H1 (cell line): ENCODE results near the gene ZNF407. TPM values are rescaled to one million over a fixed set of nuclear protein-coding genes. Genes with fewer than 3 reads are reported as not detected.

Experiments used
- CTCF ChIA-PET: fragments of 300-600 bp; sonication (Branson Sonifier 250); formaldehyde crosslinking; loops from one replicate; lab custom pipeline; 2021; ENCODE audit not compliant: partially characterized antibody; lab: Charles Lee
- POLR2A ChIA-PET: fragments of 300-600 bp; sonication (Branson Sonifier 250); formaldehyde crosslinking; loops from one replicate; lab custom pipeline; 2021; ENCODE audit warnings: inconsistent platforms; ENCODE audit not compliant: partially characterized antibody; lab: Charles Lee
- DNase-seq, 2 experiments: peaks; one replicate each; pipeline versions ENCODE4 v3.0.0 to v3.0.0-alpha.2; 2010 to 2022; ENCODE audit warnings: low spot score in 2 of 2, low read depth in 1 of 2, mixed read lengths in 1 of 2
- FAIRE-seq: peaks from 2 replicates; lab custom pipeline; 2011; peaks lifted over from hg19 to GRCh38; lab: Jason Lieb, UNC
- H2AFZ ChIP-seq: 2 replicates; pipeline ENCODE4 v1.8.1; 2012; ENCODE audit warnings: low read length, inconsistent platforms
- H2AK5ac ChIP-seq: 2 replicates; pipeline ENCODE4 v1.6.1; 2013; ENCODE audit warnings: low read depth, low read length
- H2BK120ac ChIP-seq: replicated peaks from 2 replicates; pipeline ENCODE3; 2013; ENCODE audit warnings: low read depth, low read length, inconsistent platforms
- H2BK12ac ChIP-seq: 2 replicates; pipeline ENCODE4 v1.6.1; 2013; ENCODE audit warnings: low read depth, low read length
- H2BK15ac ChIP-seq: 2 replicates; pipeline ENCODE4 v1.6.1; 2013; ENCODE audit warnings: low read length
- H2BK20ac ChIP-seq: 2 replicates; pipeline ENCODE4 v1.6.1; 2013; ENCODE audit warnings: low read length
- H2BK5ac ChIP-seq: 2 replicates; pipeline ENCODE4 v1.6.1; 2013; ENCODE audit warnings: low read depth, low read length
- H3K14ac ChIP-seq: 2 replicates; pipeline ENCODE4 v1.6.1; 2013; ENCODE audit warnings: inconsistent platforms; ENCODE audit not compliant: insufficient read length
- H3K18ac ChIP-seq: 2 replicates; pipeline ENCODE4 v1.6.1; 2013; ENCODE audit warnings: low read length; ENCODE audit errors: extremely low read depth
- H3K23ac ChIP-seq: 2 replicates; pipeline ENCODE4 v1.6.1; 2013; ENCODE audit warnings: inconsistent platforms; ENCODE audit not compliant: insufficient read length
- H3K23me2 ChIP-seq: 2 replicates; pipeline ENCODE4 v1.6.1; 2013; ENCODE audit warnings: low read depth, low read length
- H3K27ac ChIP-seq: 2 replicates; pipeline ENCODE4 v1.6.1; 2011; ENCODE audit warnings: low read depth, low read length, inconsistent platforms
- H3K27me3 ChIP-seq, 4 experiments: replicated peaks in 1 of 4; 1 replicate in 1 of 4; 2 replicates in 3 of 4; pipeline versions ENCODE4 v1.6.1 to v1.8.1; 2011 to 2013; ENCODE audit warnings: low read length in 3 of 4, mild to moderate bottlenecking in 3 of 4, inconsistent platforms in 2 of 4, mixed read lengths in 2 of 4, moderate library complexity in 1 of 4; ENCODE audit not compliant: control insufficient read depth in 3 of 4, insufficient read depth in 3 of 4; ENCODE audit errors: extremely low read depth in 1 of 4
- H3K36me3 ChIP-seq, 4 experiments: 2 replicates each; pipeline versions ENCODE4 v1.6.1 to v1.8.1; 2011 to 2013; ENCODE audit warnings: mild to moderate bottlenecking in 4 of 4, low read length in 3 of 4, moderate library complexity in 2 of 4, control low read depth in 1 of 4, inconsistent platforms in 1 of 4; ENCODE audit not compliant: insufficient read depth in 4 of 4, control insufficient read depth in 2 of 4
- H3K4ac ChIP-seq: replicated peaks from 2 replicates; pipeline ENCODE3; 2013; ENCODE audit warnings: low read length, low read depth, mixed read lengths, inconsistent platforms; ENCODE audit not compliant: insufficient read length
- H3K4me1 ChIP-seq, 4 experiments: replicated peaks in 1 of 4; 1 replicate in 1 of 4; 2 replicates in 3 of 4; pipeline versions ENCODE4 v1.6.1 to v1.8.1; 2011 to 2013; ENCODE audit warnings: low read length in 3 of 4, inconsistent platforms in 2 of 4, mixed read lengths in 1 of 4; ENCODE audit not compliant: insufficient read depth in 4 of 4, control insufficient read depth in 3 of 4
- H3K4me2 ChIP-seq, 2 experiments: 2 replicates each; pipeline versions ENCODE4 v1.6.1 to v1.8.1; 2011 to 2013; ENCODE audit warnings: low read depth in 2 of 2, low read length in 2 of 2, control low read depth in 1 of 2, inconsistent platforms in 1 of 2, mild to moderate bottlenecking in 1 of 2; ENCODE audit not compliant: insufficient read depth in 1 of 2
- H3K4me3 ChIP-seq, 4 experiments: fragments of 200-600, 300-600 bp in 1 of 4; sonication (generic), shearing (Covaris generic), sonication (Bioruptor Twin) in 1 of 4; 2 replicates each; pipeline versions ENCODE4 v1.5.1 to v1.8.1; 2011 to 2016; ENCODE audit warnings: low read length in 4 of 4, low read depth in 3 of 4, control low read depth in 2 of 4, inconsistent platforms in 2 of 4, mild to moderate bottlenecking in 2 of 4, mixed read lengths in 1 of 4, moderate library complexity in 1 of 4; ENCODE audit not compliant: insufficient read depth in 2 of 4; ENCODE audit errors: extremely low read depth in 1 of 4
- H3K56ac ChIP-seq: replicated peaks from 2 replicates; pipeline ENCODE3; 2013; ENCODE audit warnings: low read depth, mild to moderate bottlenecking, mixed read lengths, low read length, inconsistent platforms; ENCODE audit not compliant: insufficient read length
- H3K79me1 ChIP-seq: 2 replicates; pipeline ENCODE4 v1.6.1; 2013; ENCODE audit warnings: low read depth, low read length, control low read depth
- H3K79me2 ChIP-seq, 2 experiments: 2 replicates each; pipeline versions ENCODE4 v1.6.1 to v1.8.1; 2012 to 2013; ENCODE audit warnings: low read length in 2 of 2, mild to moderate bottlenecking in 2 of 2, inconsistent platforms in 1 of 2; ENCODE audit not compliant: insufficient read depth in 2 of 2, control insufficient read depth in 1 of 2
- H3K9ac ChIP-seq, 4 experiments: replicated peaks in 1 of 4; 1 replicate in 1 of 4; 2 replicates in 3 of 4; pipeline versions ENCODE4 v1.6.1 to v1.8.1; 2011 to 2013; ENCODE audit warnings: low read depth in 3 of 4, low read length in 3 of 4, control low read depth in 2 of 4, mild to moderate bottlenecking in 2 of 4, moderate library complexity in 2 of 4, inconsistent platforms in 1 of 4; ENCODE audit errors: extremely low read depth in 1 of 4
- H3K9me3 ChIP-seq, 2 experiments: 2 replicates each; pipeline versions ENCODE4 v1.6.1 to v1.8.1; 2012 to 2013; ENCODE audit warnings: mild to moderate bottlenecking in 2 of 2, moderate library complexity in 2 of 2, control low read depth in 1 of 2, inconsistent platforms in 1 of 2, low read depth in 1 of 2, low read length in 1 of 2, mixed read lengths in 1 of 2; ENCODE audit not compliant: insufficient read depth in 2 of 2
- H4K20me1 ChIP-seq, 2 experiments: replicated peaks in 1 of 2; 2 replicates each; pipeline versions ENCODE3 to v1.8.1; 2011 to 2013; ENCODE audit warnings: inconsistent platforms in 2 of 2, low read length in 2 of 2, mild to moderate bottlenecking in 1 of 2; ENCODE audit not compliant: insufficient read depth in 2 of 2, control insufficient read depth in 1 of 2
- H4K5ac ChIP-seq: 2 replicates; pipeline ENCODE4 v1.6.1; 2013; ENCODE audit warnings: low read length, low read depth, mixed read lengths, inconsistent platforms; ENCODE audit not compliant: insufficient read length
- H4K8ac ChIP-seq: 2 replicates; pipeline ENCODE4 v1.8.0; 2013; ENCODE audit warnings: mild to moderate bottlenecking, moderate library complexity, low read length, inconsistent platforms; ENCODE audit not compliant: insufficient read depth; ENCODE audit errors: extremely low read depth
- H4K91ac ChIP-seq: replicated peaks from 2 replicates; pipeline ENCODE3; 2013; ENCODE audit warnings: low read length, mixed read lengths, inconsistent platforms; ENCODE audit not compliant: insufficient read length
- BCL11A ChIP-seq, 2 experiments: IDR thresholded peaks; one replicate each; pipeline ENCODE4 v1.6.1; 2011; ENCODE audit warnings: low read depth in 2 of 2, low read length in 2 of 2, mild to moderate bottlenecking in 2 of 2
- CBX8 ChIP-seq: fragments of 300-800, 300-1000 bp; sonication (generic); IDR thresholded peaks from 2 replicates; pipeline ENCODE4 v1.7.1; 2016; ENCODE audit warnings: low read depth, low read length, borderline replicate concordance
- CREB1 ChIP-seq: IDR thresholded peaks from 2 replicates; pipeline ENCODE4 v1.6.1; 2012; ENCODE audit warnings: inconsistent platforms
- GTF2F1 ChIP-seq: IDR thresholded peaks from 2 replicates; pipeline ENCODE4 v1.6.1; 2012; ENCODE audit warnings: low read depth, low read length, improper control_type of control experiment, borderline replicate concordance
- KDM1A ChIP-seq: fragments of 200-600, 300-600 bp; sonication (generic); IDR thresholded peaks from 2 replicates; pipeline ENCODE4 v1.7.1; 2016; ENCODE audit warnings: mild to moderate bottlenecking, low read length, borderline replicate concordance
- KDM4A ChIP-seq: IDR thresholded peaks from one replicate; pipeline ENCODE4 v1.7.1; 2012; ENCODE audit warnings: low read depth, mild to moderate bottlenecking, moderate library complexity, low read length, inconsistent platforms; ENCODE audit not compliant: severe bottlenecking
- PHF8 ChIP-seq: fragments of 200-600 bp; sonication (generic); conservative IDR thresholded peaks from 2 replicates; pipeline ENCODE4 v1.7.1; 2012; ENCODE audit warnings: low read depth, mild to moderate bottlenecking, inconsistent platforms, low read length, moderate library complexity
- POLR2A ChIP-seq, 2 experiments: IDR thresholded peaks; 1 replicate in 1 of 2; 2 replicates in 1 of 2; pipeline ENCODE4 v1.6.1; 2011; ENCODE audit warnings: low read depth in 2 of 2, low read length in 2 of 2, mild to moderate bottlenecking in 2 of 2; ENCODE audit errors: control extremely low read depth in 1 of 2
- POLR2AphosphoS5 ChIP-seq: IDR thresholded peaks from 2 replicates; pipeline ENCODE4 v1.6.1; 2011; ENCODE audit warnings: low read depth, low read length
- RAD21 ChIP-seq, 2 experiments: IDR thresholded peaks in 1 of 2; conservative IDR thresholded peaks in 1 of 2; 2 replicates each; pipeline ENCODE4 v1.6.1; 2011; ENCODE audit warnings: low read depth in 2 of 2, low read length in 2 of 2, improper control_type of control experiment in 1 of 2, inconsistent platforms in 1 of 2, mild to moderate bottlenecking in 1 of 2, moderate library complexity in 1 of 2
- RXRA ChIP-seq: IDR thresholded peaks from 2 replicates; pipeline ENCODE4 v1.6.1; 2011; ENCODE audit warnings: low read depth, mild to moderate bottlenecking, low read length, moderate library complexity; ENCODE audit not compliant: insufficient read depth
- SP4 ChIP-seq: IDR thresholded peaks from 2 replicates; pipeline ENCODE4 v1.6.1; 2012; ENCODE audit warnings: low read length, inconsistent platforms
- WGBS, 2 experiments: shearing (Covaris generic) in 1 of 2; methylation state at CpG; one replicate each; pipeline versions ENCODE4 v1.1.6 to v1.1.7; 2013 to 2015; ENCODE audit warnings: low lambda C conversion rate in 2 of 2, mixed read lengths in 2 of 2, inconsistent platforms in 1 of 2, low coverage in 1 of 2, missing lambda C conversion rate in 1 of 2; ENCODE audit not compliant: insufficient replicate concordance in 2 of 2, insufficient coverage in 1 of 2, insufficient read length in 1 of 2; ENCODE audit errors: extremely low coverage in 1 of 2, missing lambda C conversion rate in 1 of 2; 5-methylcytosine and 5-hydroxymethylcytosine counted together
- polyA plus RNA-seq, 7 experiments: library from polyadenylated mRNA; depleted of rRNA in 3 of 7; stranded (reverse) in 5 of 7; unstranded in 2 of 7; fragments of >200 nt in 5 of 7; fragments of 200-250 nt in 2 of 7; gene quantifications; 1 replicate in 5 of 7; 2 replicates in 1 of 7; 4 replicates in 1 of 7; pipeline versions ENCODE4 v1.2.1 to v1.2.3, GENCODE V29; 2011 to 2013; ENCODE audit warnings: missing spikeins in 2 of 7, mixed read lengths in 2 of 7
- total RNA-seq: library from RNA; stranded (reverse); fragmentation: NEBNext Ultra II Directional; extraction: Animal tissue kit (Norgen Biotek cat#: 25700); gene quantifications from 2 replicates; pipeline ENCODE4 v1.2.1, GENCODE V29; 2021
- TF ChIP-seq, protein P1 (sequence below): IDR thresholded peaks from 2 replicates; pipeline ENCODE4 v1.6.1; 2012; ENCODE audit warnings: low read length, inconsistent platforms

Gene ZNF407
- total and polyA plus RNA-seq, 2 of the 8 experiments (the other 6 are each of a cell fraction or from before 2014, with no cell fraction given), result 1.5 to 6.8 TPM

DNA sequence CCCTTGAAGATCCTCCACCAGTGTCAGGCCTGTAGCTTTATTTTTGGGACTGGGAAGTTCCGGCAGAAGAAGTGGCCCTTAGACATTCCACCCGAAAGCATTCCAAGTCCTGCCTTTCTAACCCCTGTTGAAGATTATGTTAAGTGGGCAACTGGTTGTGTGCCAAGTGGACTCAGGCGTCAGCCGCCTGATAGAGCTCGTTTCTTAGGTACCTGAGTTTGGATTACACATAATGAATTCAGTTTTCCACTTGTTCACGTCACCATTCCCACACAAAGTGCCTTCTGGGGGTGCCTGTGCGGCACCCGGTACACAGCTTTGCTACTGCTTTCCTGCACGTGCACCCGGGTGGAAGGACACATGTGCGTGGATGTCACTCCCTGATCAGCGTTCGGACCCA is 454.8 kb downstream of the ZNF407 start:
- H3K36me3 ChIP-seq, result no peaks in the 10 kb centered on the region
- no peak overlapping the region for H3K27ac ChIP-seq
- no peaks in the 10 kb centered on the region for H3K9me3 ChIP-seq
- POLR2A ChIA-PET, result no interaction called here
- no peak overlapping the region for H3K18ac ChIP-seq
- no peaks in the 10 kb centered on the region for H3K23me2 ChIP-seq
- no peak overlapping the region for H2BK5ac ChIP-seq
- H2BK12ac ChIP-seq, result no peak overlapping the region
- H3K23ac ChIP-seq, result no peak overlapping the region
- H4K8ac ChIP-seq, result no peak overlapping the region
- no peak overlapping the region for H3K56ac ChIP-seq
- no peaks in the 10 kb centered on the region for H3K4me1 ChIP-seq
- H3K79me2 ChIP-seq, result no peaks in the 10 kb centered on the region
- H3K79me1 ChIP-seq, result no peaks in the 10 kb centered on the region; the same call in 1 of the 2 replicates
- H2AFZ ChIP-seq, result no peak overlapping the region
- no peak overlapping the region for H2AK5ac ChIP-seq
- H4K5ac ChIP-seq, result no peak overlapping the region
- H4K20me1 ChIP-seq, result no peaks in the 10 kb centered on the region
- WGBS, 2 experiments, result 93% methylated on average over 13 of the region's 13 CpGs; no CpG with 5 or more reads in 1 of the 2 experiments
- H2BK20ac ChIP-seq, result no peak overlapping the region
- FAIRE-seq (no peak), DNase-seq (no peak)
- no peak overlapping the region for H4K91ac ChIP-seq
- no peak overlapping the region for H3K9ac ChIP-seq
- CTCF ChIA-PET, result interaction anchor here (0.9 to 6.6 kb wide), 5 partner anchors 12 to 1741 kb away, joined by 3 to 35 read pairs (median 4); no protein-coding TSS in a partner anchor
- no peak overlapping the region for H2BK120ac ChIP-seq
- H3K4ac ChIP-seq, result no peak overlapping the region
- H3K4me2 ChIP-seq, result no peak overlapping the region
- no peak overlapping the region for H3K4me3 ChIP-seq
- no peak overlapping the region for H2BK15ac ChIP-seq
- H3K14ac ChIP-seq, result no peak overlapping the region
- no peaks in the 10 kb centered on the region for H3K27me3 ChIP-seq
- TF ChIP-seq POLR2A (IDR thresholded peaks at IDR 0.05; ENCODE audit: control extremely low read depth in 1 of 2, low read depth in 2 of 2, low read length in 2 of 2) (no peak), KDM4A (no peak), POLR2AphosphoS5 (no peak), RXRA (no peak), BCL11A (IDR thresholded peaks at IDR 0.05; ENCODE audit: low read depth in 2 of 2, low read length in 2 of 2) (no peak), GTF2F1 (no peak), SP4 (no peak), RAD21 (IDR thresholded peaks at IDR 0.05 in 1 of 2, conservative IDR thresholded peaks at IDR 0.05 in 1 of 2; ENCODE audit: low read depth in 2 of 2, low read length in 2 of 2) (no peak), PHF8 (no peak), CBX8 (no peak), CREB1 (no peak), KDM1A (no peak)
- TF ChIP-seq, protein P1, sequence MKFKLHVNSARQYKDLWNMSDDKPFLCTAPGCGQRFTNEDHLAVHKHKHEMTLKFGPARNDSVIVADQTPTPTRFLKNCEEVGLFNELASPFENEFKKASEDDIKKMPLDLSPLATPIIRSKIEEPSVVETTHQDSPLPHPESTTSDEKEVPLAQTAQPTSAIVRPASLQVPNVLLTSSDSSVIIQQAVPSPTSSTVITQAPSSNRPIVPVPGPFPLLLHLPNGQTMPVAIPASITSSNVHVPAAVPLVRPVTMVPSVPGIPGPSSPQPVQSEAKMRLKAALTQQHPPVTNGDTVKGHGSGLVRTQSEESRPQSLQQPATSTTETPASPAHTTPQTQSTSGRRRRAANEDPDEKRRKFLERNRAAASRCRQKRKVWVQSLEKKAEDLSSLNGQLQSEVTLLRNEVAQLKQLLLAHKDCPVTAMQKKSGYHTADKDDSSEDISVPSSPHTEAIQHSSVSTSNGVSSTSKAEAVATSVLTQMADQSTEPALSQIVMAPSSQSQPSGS, result no peak
